ENCODE data around the gene PHF23. TPM values are rescaled to one million over a fixed set of nuclear protein-coding genes. Genes with fewer than 3 reads are reported as not detected.
A peak's percentile ranks its signal among the peaks of the same experiment; 100 is the strongest.

PHF23 gene
- total and polyA plus RNA-seq, 2 of the 4 experiments (the other 2 are of a cell fraction): 44.8 to 58.5 TPM

DNA sequence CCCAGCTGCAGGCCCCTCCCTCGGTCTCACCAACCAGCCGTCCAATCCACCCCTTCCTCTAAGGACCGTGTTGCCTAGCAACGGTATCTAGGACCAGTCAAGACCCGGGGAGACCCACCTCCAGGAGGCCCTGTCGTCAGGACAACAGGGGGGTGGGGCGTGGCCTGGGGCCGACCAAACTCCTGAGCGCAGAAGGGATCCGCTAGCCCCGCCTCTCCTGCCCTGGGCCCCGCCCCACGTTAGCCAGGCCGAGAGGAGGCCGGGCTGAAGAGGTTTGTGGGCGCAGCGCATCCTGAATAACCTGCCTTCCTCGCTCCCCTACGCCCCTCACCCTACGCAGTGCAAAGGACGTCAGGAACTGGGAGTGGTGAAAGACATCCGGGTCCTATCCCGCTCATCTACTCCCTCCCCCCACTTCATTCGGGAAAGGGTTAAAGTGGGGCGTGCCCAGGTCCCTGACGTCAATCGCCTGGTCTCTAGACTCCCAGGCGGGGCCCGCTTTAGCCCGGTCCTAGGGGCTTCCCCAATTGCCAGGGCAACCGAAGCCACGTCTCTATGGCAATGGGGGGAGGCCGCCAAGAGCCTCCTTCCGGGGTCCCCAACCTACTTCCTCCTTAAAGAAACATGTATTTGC, 34.3 kb downstream of the PHF23 start (continued):
- TF ChIP-seq, protein P1, sequence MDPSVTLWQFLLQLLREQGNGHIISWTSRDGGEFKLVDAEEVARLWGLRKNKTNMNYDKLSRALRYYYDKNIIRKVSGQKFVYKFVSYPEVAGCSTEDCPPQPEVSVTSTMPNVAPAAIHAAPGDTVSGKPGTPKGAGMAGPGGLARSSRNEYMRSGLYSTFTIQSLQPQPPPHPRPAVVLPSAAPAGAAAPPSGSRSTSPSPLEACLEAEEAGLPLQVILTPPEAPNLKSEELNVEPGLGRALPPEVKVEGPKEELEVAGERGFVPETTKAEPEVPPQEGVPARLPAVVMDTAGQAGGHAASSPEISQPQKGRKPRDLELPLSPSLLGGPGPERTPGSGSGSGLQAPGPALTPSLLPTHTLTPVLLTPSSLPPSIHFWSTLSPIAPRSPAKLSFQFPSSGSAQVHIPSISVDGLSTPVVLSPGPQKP (IDR thresholded peaks at IDR 0.05; ENCODE audit: borderline replicate concordance, low read depth, low read length): no peak

DNA sequence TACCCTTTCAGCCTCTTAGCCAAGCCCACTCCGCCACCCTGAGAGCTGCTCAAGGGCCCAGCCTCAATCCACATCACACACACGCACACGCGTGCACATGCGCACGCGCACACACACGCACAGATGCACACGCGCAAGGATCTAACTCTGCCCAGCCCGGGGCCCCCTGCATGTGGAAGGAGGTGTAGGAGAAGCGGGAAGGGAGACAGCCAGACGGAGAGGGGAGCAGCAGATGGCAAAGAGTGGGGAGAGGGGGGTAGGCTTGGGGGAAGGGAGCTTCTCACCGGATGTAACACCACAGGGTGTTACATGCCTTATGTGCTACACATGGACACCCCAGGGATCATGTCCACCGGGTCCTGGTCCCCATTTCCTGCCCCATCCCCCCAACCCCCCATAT, 34.9 kb downstream of the PHF23 start:
- Histone ChIP-seq H3K4me2 (ENCODE audit: low read depth, low read length) (no peak overlapping the region; the same call in 1 of the 2 replicates), H3K4me1 (ENCODE audit: control insufficient read depth, insufficient read depth, low read length) (peaks cover 9% of the 10 kb centered on the region), H3K36me3 (ENCODE audit: control insufficient read depth, insufficient read depth, low read length) (peaks cover 21% of the 10 kb centered on the region), H2AK9ac (replicated peaks; ENCODE audit: low read depth, low read length, poor library complexity) (peak overlapping the region; percentile 56), H3K56ac (ENCODE audit: extremely low read depth, insufficient read depth, low read length) (no peak overlapping the region), H3K9ac (ENCODE audit: low read depth, low read length) (no peak overlapping the region), H3K23ac (ENCODE audit: low read depth, low read length) (no peak overlapping the region), H4K91ac (ENCODE audit: insufficient read depth, low read depth, low read length) (no peak overlapping the region), H4K20me1 (ENCODE audit: insufficient read depth, low read length) (peaks cover 32% of the 10 kb centered on the region), H3K27me3 (ENCODE audit: control insufficient read depth, insufficient read depth, low read length) (no peaks in the 10 kb centered on the region), H3K14ac (replicated peaks; ENCODE audit: low read depth, low read length) (no peak overlapping the region), H2BK15ac (ENCODE audit: low read depth, low read length) (no peak overlapping the region), H4K8ac (ENCODE audit: low read depth in 2 of 2, low read length in 2 of 2) (peak overlapping the region in 1 of 2 experiments; percentile 59; a peak in 2 of 4 replicates), H2BK20ac (ENCODE audit: low read depth, low read length) (no peak overlapping the region), H3K27ac (ENCODE audit: insufficient read depth, low read length) (no peak overlapping the region), H3K9me3 (ENCODE audit: control insufficient read depth, insufficient read depth, low read length) (no peaks in the 10 kb centered on the region), H2AFZ (replicated peaks; ENCODE audit: low read length, poor library complexity) (no peak overlapping the region), H2AK5ac (ENCODE audit: low read depth, low read length) (peak overlapping the region; percentile 29; the same call in 1 of the 2 replicates), H3K4me3 (ENCODE audit: insufficient read depth, low read depth, low read length) (no peak overlapping the region), H3K4ac (ENCODE audit: low read depth, low read length) (no peak overlapping the region), H3K79me1 (ENCODE audit: low read depth in 1 of 2, low read length in 2 of 2) (peaks cover 13 to 64% of the 10 kb centered on the region in 2 experiments), H2BK5ac (ENCODE audit: low read depth, low read length, poor library complexity, severe bottlenecking) (no peak overlapping the region), H2BK120ac (ENCODE audit: low read depth, low read length) (no peak overlapping the region), H4K5ac (ENCODE audit: low read depth, low read length) (no peak overlapping the region), H3K9me1 (ENCODE audit: insufficient read depth, low read length) (peaks cover 13% of the 10 kb centered on the region), H3K18ac (ENCODE audit: low read depth, low read length) (no peak overlapping the region)
- in situ Hi-C loops (cut with MboI; ENCODE audit: low sequenced_read_pairs): no loop called here
- intact Hi-C loops (cut with micrococcal nuclease): no loop called here
- ATAC-seq (ENCODE audit: low read depth): no peak
- ChIA-PET POLR2A (ENCODE audit: unreplicated experiment) (no interaction called here), CTCF (no interaction called here)
- no TSS peak for BruUV-seq (replicated peaks)
- dilution Hi-C loops (cut with HindIII; ENCODE audit: low sequenced_read_pairs, unreplicated experiment): no loop called here
- no peak for DNase-seq
- WGBS, 2 experiments (ENCODE audit: extremely low coverage in 2 of 2, insufficient read length in 1 of 2): 50% methylated on average over 2 of the region's 15 CpGs; no CpG with 5 or more reads in 1 of the 2 experiments
- no peak for TF ChIP-seq MAFK (IDR thresholded peaks at IDR 0.05; ENCODE audit: low read depth, low read length)
- TF ChIP-seq CHD1 (IDR thresholded peaks at IDR 0.05; ENCODE audit: low read depth, low read length): no peak
- TF ChIP-seq, protein P2, sequence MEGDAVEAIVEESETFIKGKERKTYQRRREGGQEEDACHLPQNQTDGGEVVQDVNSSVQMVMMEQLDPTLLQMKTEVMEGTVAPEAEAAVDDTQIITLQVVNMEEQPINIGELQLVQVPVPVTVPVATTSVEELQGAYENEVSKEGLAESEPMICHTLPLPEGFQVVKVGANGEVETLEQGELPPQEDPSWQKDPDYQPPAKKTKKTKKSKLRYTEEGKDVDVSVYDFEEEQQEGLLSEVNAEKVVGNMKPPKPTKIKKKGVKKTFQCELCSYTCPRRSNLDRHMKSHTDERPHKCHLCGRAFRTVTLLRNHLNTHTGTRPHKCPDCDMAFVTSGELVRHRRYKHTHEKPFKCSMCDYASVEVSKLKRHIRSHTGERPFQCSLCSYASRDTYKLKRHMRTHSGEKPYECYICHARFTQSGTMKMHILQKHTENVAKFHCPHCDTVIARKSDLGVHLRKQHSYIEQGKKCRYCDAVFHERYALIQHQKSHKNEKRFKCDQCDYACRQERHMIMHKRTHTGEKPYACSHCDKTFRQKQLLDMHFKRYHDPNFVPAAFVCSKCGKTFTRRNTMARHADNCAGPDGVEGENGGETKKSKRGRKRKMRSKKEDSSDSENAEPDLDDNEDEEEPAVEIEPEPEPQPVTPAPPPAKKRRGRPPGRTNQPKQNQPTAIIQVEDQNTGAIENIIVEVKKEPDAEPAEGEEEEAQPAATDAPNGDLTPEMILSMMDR (conservative IDR thresholded peaks at IDR 0.05; ENCODE audit: low read depth, low read length): no peak
- TF ChIP-seq, protein P3, sequence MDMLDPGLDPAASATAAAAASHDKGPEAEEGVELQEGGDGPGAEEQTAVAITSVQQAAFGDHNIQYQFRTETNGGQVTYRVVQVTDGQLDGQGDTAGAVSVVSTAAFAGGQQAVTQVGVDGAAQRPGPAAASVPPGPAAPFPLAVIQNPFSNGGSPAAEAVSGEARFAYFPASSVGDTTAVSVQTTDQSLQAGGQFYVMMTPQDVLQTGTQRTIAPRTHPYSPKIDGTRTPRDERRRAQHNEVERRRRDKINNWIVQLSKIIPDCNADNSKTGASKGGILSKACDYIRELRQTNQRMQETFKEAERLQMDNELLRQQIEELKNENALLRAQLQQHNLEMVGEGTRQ (IDR thresholded peaks at IDR 0.05; ENCODE audit: low read depth, low read length): no peak
- no peak for TF ChIP-seq MXI1 (IDR thresholded peaks at IDR 0.05; ENCODE audit: borderline replicate concordance, low read depth, low read length)
- no peak for TF ChIP-seq SMC3 (IDR thresholded peaks at IDR 0.05; ENCODE audit: low read depth, low read length)
- no peak for TF ChIP-seq RFX5 (IDR thresholded peaks at IDR 0.05; ENCODE audit: low read depth, low read length)
- TF ChIP-seq BHLHE40 (IDR thresholded peaks at IDR 0.05; ENCODE audit: low read depth, low read length): no peak
- no peak for TF ChIP-seq FOS (IDR thresholded peaks at IDR 0.05; ENCODE audit: low read depth, low read length)
- TF ChIP-seq, protein P1 (IDR thresholded peaks at IDR 0.05; ENCODE audit: borderline replicate concordance, low read depth, low read length): no peak
- TF ChIP-seq CEBPB (IDR thresholded peaks at IDR 0.05; ENCODE audit: low read depth, low read length): no peak

All from IMR-90 (cell line).